ENCODE data around the gene VASH1. TPM values are rescaled to one million over a fixed set of nuclear protein-coding genes. Genes with fewer than 3 reads are reported as not detected.

VASH1 gene
- total and polyA plus RNA-seq, 2 of the 13 experiments (the other 11 are each of a cell fraction or from before 2014, with no cell fraction given), result 0.11 to 0.24 TPM

DNA sequence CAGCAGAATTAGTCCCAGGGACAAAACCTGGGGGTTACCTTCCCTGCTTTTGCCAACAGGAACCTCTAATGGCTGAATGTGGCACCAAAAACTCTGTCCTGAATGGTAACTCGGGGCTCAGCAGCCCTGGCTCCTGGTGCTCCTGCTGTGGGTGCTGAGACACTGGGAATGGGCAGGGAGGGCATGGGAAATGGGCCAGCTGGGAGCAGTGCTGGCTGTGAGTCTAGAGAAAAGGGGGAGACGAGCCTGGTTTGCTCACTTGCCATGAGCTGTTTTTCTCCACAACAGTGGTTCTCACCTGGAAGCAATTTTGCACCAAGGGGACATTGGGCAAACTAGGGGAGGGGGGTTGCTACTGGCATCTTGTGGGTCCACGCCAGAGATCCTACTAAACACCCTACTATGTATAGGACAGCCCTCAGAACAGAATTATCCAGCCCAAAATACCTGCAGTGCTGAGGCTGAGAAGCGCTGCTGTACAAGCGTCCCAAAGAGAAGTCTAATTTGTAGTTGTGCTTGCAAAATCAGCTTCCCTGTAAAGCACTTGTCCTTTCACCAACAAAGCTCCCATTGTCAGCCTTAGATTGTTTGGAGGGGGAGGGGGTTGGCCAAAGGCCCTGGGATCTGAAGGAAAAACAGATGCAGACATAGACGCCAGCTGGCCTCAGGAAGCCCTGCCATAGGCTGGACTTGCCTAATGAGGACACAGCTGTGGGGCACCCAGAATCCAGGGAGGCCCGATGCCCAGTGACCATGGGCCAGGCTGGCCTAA, 68.6 kb downstream of the VASH1 start (continued):
- TF ChIP-seq HMGXB3 (CRISPR knock-in tag; IDR thresholded peaks at IDR 0.05; ENCODE audit: borderline replicate concordance), result no peak
- TF ChIP-seq ZSCAN29 (CRISPR knock-in tag; conservative IDR thresholded peaks at IDR 0.05), result no peak
- TF ChIP-seq IRF2 (CRISPR knock-in tag; IDR thresholded peaks at IDR 0.05), result no peak
- TF ChIP-seq NFRKB (IDR thresholded peaks at IDR 0.05), result no peak
- no peak for TF ChIP-seq RFXAP (CRISPR knock-in tag; IDR thresholded peaks at IDR 0.05; ENCODE audit: borderline replicate concordance)
- no peak for TF ChIP-seq ZNF264 (CRISPR knock-in tag; IDR thresholded peaks at IDR 0.05)
- no peak for TF ChIP-seq TAF1 (CRISPR knock-in tag; IDR thresholded peaks at IDR 0.05)
- no peak for TF ChIP-seq HDAC6 (IDR thresholded peaks at IDR 0.05; ENCODE audit: low read depth, low read length)
- TF ChIP-seq CEBPB (IDR thresholded peaks at IDR 0.05; ENCODE audit: borderline replicate concordance, low read depth, low read length), result peak; percentile 62; the same call in 1 of the 2 replicates
- no peak for TF ChIP-seq SSRP1 (CRISPR knock-in tag; IDR thresholded peaks at IDR 0.05)
- TF ChIP-seq ETV5 (CRISPR knock-in tag; IDR thresholded peaks at IDR 0.05; ENCODE audit: borderline replicate concordance), result no peak
- no peak for TF ChIP-seq FOXM1 (CRISPR knock-in tag; IDR thresholded peaks at IDR 0.05)
- TF ChIP-seq NR1H2 (CRISPR knock-in tag; IDR thresholded peaks at IDR 0.05; ENCODE audit: borderline replicate concordance, low read depth), result no peak
- TF ChIP-seq ZSCAN9 (CRISPR knock-in tag; IDR thresholded peaks at IDR 0.05; ENCODE audit: borderline replicate concordance), result no peak
- TF ChIP-seq, protein P1, sequence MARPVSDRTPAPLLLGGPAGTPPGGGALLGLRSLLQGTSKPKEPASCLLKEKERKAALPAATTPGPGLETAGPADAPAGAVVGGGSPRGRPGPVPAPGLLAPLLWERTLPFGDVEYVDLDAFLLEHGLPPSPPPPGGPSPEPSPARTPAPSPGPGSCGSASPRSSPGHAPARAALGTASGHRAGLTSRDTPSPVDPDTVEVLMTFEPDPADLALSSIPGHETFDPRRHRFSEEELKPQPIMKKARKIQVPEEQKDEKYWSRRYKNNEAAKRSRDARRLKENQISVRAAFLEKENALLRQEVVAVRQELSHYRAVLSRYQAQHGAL (CRISPR knock-in tag; IDR thresholded peaks at IDR 0.05; ENCODE audit: not compliant biosample characterization), result no peak
- TF ChIP-seq MAFF (IDR thresholded peaks at IDR 0.05; ENCODE audit: low read depth, low read length), result no peak
- no peak for TF ChIP-seq BATF2 (CRISPR knock-in tag; IDR thresholded peaks at IDR 0.05)
- TF ChIP-seq KMT2B (CRISPR knock-in tag; IDR thresholded peaks at IDR 0.05), result no peak
- no peak for TF ChIP-seq ZNF337 (CRISPR knock-in tag; IDR thresholded peaks at IDR 0.05; ENCODE audit: borderline replicate concordance, low read depth)
- no peak for TF ChIP-seq ATM (IDR thresholded peaks at IDR 0.05; ENCODE audit: borderline replicate concordance)
- no peak for TF ChIP-seq FOXC1 (CRISPR knock-in tag; IDR thresholded peaks at IDR 0.05; ENCODE audit: borderline replicate concordance)
